HepG2 (cell line): ENCODE data around the gene PCNP. TPM values are rescaled to one million over a fixed set of nuclear protein-coding genes. Genes with fewer than 3 reads are reported as not detected.

Experiments used
- ARID4A ChIP-seq: sonication (generic); formaldehyde crosslinking; IDR thresholded peaks from 2 replicates; pipeline ENCODE4 v1.5.0; 2020; ENCODE audit warnings: mild to moderate bottlenecking, missing genetic modification reagents, borderline replicate concordance
- ATM ChIP-seq: fragments of 450-650 bp; IDR thresholded peaks from 2 replicates; pipeline ENCODE4 v1.7.1; 2017; ENCODE audit warnings: mild to moderate bottlenecking, borderline replicate concordance
- IRF9 ChIP-seq: sonication (generic); formaldehyde crosslinking; IDR thresholded peaks from 2 replicates; pipeline ENCODE4 v1.8.0; 2022; ENCODE audit warnings: missing genetic modification reagents, mild to moderate bottlenecking, borderline replicate concordance
- KAT7 ChIP-seq: IDR thresholded peaks from 2 replicates; pipeline ENCODE4 v1.6.1; 2018; ENCODE audit warnings: borderline replicate concordance, missing compliant biosample characterization
- MAF1 ChIP-seq: sonication (generic); formaldehyde crosslinking; IDR thresholded peaks from 2 replicates; pipeline ENCODE4 v1.5.0; 2020; ENCODE audit warnings: missing genetic modification reagents, borderline replicate concordance
- REPIN1 ChIP-seq: sonication (generic); formaldehyde crosslinking; IDR thresholded peaks from 2 replicates; pipeline ENCODE4 v1.8.0; 2022; ENCODE audit warnings: missing genetic modification reagents, low read depth, mild to moderate bottlenecking, borderline replicate concordance
- RFX5 ChIP-seq: IDR thresholded peaks from 2 replicates; pipeline ENCODE4 v1.6.1; 2011; ENCODE audit warnings: low read depth, low read length, improper control_type of control experiment
- SIN3B ChIP-seq: fragments of 150-350 bp; IDR thresholded peaks from 2 replicates; pipeline ENCODE4 v1.6.1; 2014; ENCODE audit warnings: low read length
- SKIL ChIP-seq: sonication (generic); formaldehyde crosslinking; IDR thresholded peaks from 2 replicates; pipeline ENCODE4 v1.8.0; 2022; ENCODE audit warnings: missing genetic modification reagents, mild to moderate bottlenecking, moderate library complexity, borderline replicate concordance
- TBX3 ChIP-seq: fragments of 450-650 bp; IDR thresholded peaks from 2 replicates; pipeline ENCODE4 v1.6.1; 2017; ENCODE audit warnings: antibody characterized with exemption, mild to moderate bottlenecking, inconsistent platforms, borderline replicate concordance
- ZKSCAN8 ChIP-seq: IDR thresholded peaks from 2 replicates; pipeline ENCODE4 v1.6.1; 2016; ENCODE audit warnings: borderline replicate concordance, missing genetic modification reagents, missing compliant biosample characterization
- ZNF281 ChIP-seq: sonication (generic); formaldehyde crosslinking; IDR thresholded peaks from 2 replicates; pipeline ENCODE4 v1.4.0; 2020; ENCODE audit warnings: missing genetic modification reagents, borderline replicate concordance
- ZNF563 ChIP-seq: sonication (generic); formaldehyde crosslinking; IDR thresholded peaks from 2 replicates; pipeline ENCODE4 v1.8.0; 2022; ENCODE audit warnings: mild to moderate bottlenecking, moderate library complexity, missing genetic modification reagents
- ZNF710 ChIP-seq: sonication (generic); formaldehyde crosslinking; IDR thresholded peaks from 2 replicates; pipeline ENCODE4 v1.5.0; 2020; ENCODE audit warnings: mild to moderate bottlenecking, missing genetic modification reagents, borderline replicate concordance
- polyA plus RNA-seq, 8 experiments: library from polyadenylated mRNA; depleted of rRNA in 3 of 8; stranded (reverse) in 7 of 8; unstranded in 1 of 8; fragments of >200 nt; fragmentation: Illumina TruSeq in 4 of 8; extraction: Trizol in 4 of 8; gene quantifications; 2 replicates each; pipeline versions ENCODE4 v1.2.1 to v1.2.3, GENCODE V29; 2011 to 2016; ENCODE audit warnings: low read depth in 4 of 8, missing spikeins in 1 of 8, mixed read lengths in 1 of 8; ENCODE audit not compliant: insufficient read depth in 1 of 8
- total RNA-seq, 5 experiments: library from RNA; depleted of rRNA; stranded (reverse); fragments of >200 nt; fragmentation: Illumina TruSeq; extraction: Trizol; gene quantifications; 2 replicates each; pipeline ENCODE4 v1.2.3, GENCODE V29; 2016; ENCODE audit warnings: low read depth in 1 of 5

PCNP gene
- total and polyA plus RNA-seq, 2 of the 13 experiments (the other 11 are each of a cell fraction or from before 2014, with no cell fraction given), result 44.1 to 78.2 TPM

GRCh38 chr3:101573449-101574387 is at the start of gene PCNP (continued):
- TF ChIP-seq ZNF710, result peak; percentile 70; the same call in 1 of the 2 replicates
- peak; percentile 13; the same call in 1 of the 2 replicates for TF ChIP-seq ZKSCAN8
- TF ChIP-seq REPIN1, result peak; percentile 80; the same call in 1 of the 2 replicates
- TF ChIP-seq TBX3, result no peak
- TF ChIP-seq IRF9 (CRISPR knock-in tag), result 0 out of 2 replicates have a peak, but pooled peaks have one; percentile 54
- TF ChIP-seq SKIL (CRISPR knock-in tag), result no peak
- TF ChIP-seq ATM, result no peak
- peak; percentile 90; the same call in 1 of the 2 replicates for TF ChIP-seq ARID4A (CRISPR knock-in tag)
- TF ChIP-seq ZNF281 (CRISPR knock-in tag), result no peak
- 0 out of 2 replicates have a peak, but pooled peaks have one; percentile 11 for TF ChIP-seq RFX5
- peak; percentile 45 for TF ChIP-seq KAT7
- peak; percentile 58; the same call in 1 of the 2 replicates for TF ChIP-seq SIN3B
- TF ChIP-seq ZNF563 (CRISPR knock-in tag), result 0 out of 2 replicates have a peak, but pooled peaks have one; percentile 30
- TF ChIP-seq MAF1 (CRISPR knock-in tag), result no peak
